K562 (cell line): ENCODE data around the gene TVP23A. TPM values are rescaled to one million over a fixed set of nuclear protein-coding genes. Genes with fewer than 3 reads are reported as not detected.
A peak's percentile ranks its signal among the peaks of the same experiment; 100 is the strongest.

Source experiments
- CAMTA2 ChIP-seq: fragments of 250-450 bp; sonication (Bioruptor Pico); conservative IDR thresholded peaks from 2 replicates; pipeline ENCODE4 v1.5.1; 2022
- ESRRB ChIP-seq: fragments of 250-450 bp; sonication (Bioruptor Pico); IDR thresholded peaks from 2 replicates; pipeline ENCODE4 v1.5.0; 2020; ENCODE audit warnings: mild to moderate bottlenecking, moderate library complexity, borderline replicate concordance
- ETS1 ChIP-seq: conservative IDR thresholded peaks from 2 replicates; pipeline ENCODE4 v1.6.1; 2011; ENCODE audit warnings: low read depth, mild to moderate bottlenecking, low read length; ENCODE audit not compliant: control insufficient read depth
- MCM5 ChIP-seq: fragments of 450-650 bp; IDR thresholded peaks from 2 replicates; pipeline ENCODE4 v1.6.1; 2016; ENCODE audit warnings: low read depth
- NRF1 ChIP-seq, 2 experiments: fragments of 450-650 bp; IDR thresholded peaks in 1 of 2; conservative IDR thresholded peaks in 1 of 2; 2 replicates each; pipeline ENCODE4 v1.6.1; 2014; ENCODE audit warnings: mild to moderate bottlenecking in 2 of 2
- PHF20 ChIP-seq: fragments of 450-650 bp; IDR thresholded peaks from 2 replicates; pipeline ENCODE4 v1.6.1; 2018; ENCODE audit not compliant: partially characterized antibody
- PRMT5 ChIP-seq: sonication (generic); formaldehyde crosslinking; IDR thresholded peaks from 2 replicates; pipeline ENCODE4 v1.5.0; 2020; ENCODE audit warnings: missing genetic modification reagents
- RBM15 ChIP-seq: fragments of 200-400 bp; formaldehyde crosslinking; IDR thresholded peaks from 2 replicates; pipeline ENCODE4 v1.6.1; 2018; ENCODE audit warnings: mild to moderate bottlenecking, low read length, moderate library complexity; ENCODE audit not compliant: insufficient read depth
- SETDB1 ChIP-seq: IDR thresholded peaks from one replicate; pipeline ENCODE4 v1.6.1; 2012; ENCODE audit warnings: low read length, control low read depth, inconsistent platforms
- SMAD2 ChIP-seq: fragments of 150-350 bp; IDR thresholded peaks from 2 replicates; pipeline ENCODE4 v1.6.1; 2014; ENCODE audit warnings: low read depth, mild to moderate bottlenecking, low read length
- SMARCA4 ChIP-seq: fragments of 450-650 bp; IDR thresholded peaks from 2 replicates; pipeline ENCODE4 v1.6.1; 2016
- SREBF1 ChIP-seq: fragments of 150-350 bp; IDR thresholded peaks from 2 replicates; pipeline ENCODE4 v1.6.1; 2014; ENCODE audit warnings: antibody characterized with exemption, low read depth, low read length, borderline replicate concordance
- THRAP3 ChIP-seq: fragments of 450-650 bp; IDR thresholded peaks from 2 replicates; pipeline ENCODE4 v1.6.1; 2016; ENCODE audit warnings: mild to moderate bottlenecking, inconsistent platforms, borderline replicate concordance
- ZBTB34 ChIP-seq: fragments of 250-450 bp; sonication (Bioruptor Pico); IDR thresholded peaks from 2 replicates; pipeline ENCODE4 v1.8.0; 2021; ENCODE audit warnings: mild to moderate bottlenecking, moderate library complexity
- ZBTB40 ChIP-seq, 2 experiments: fragments of 450-650 bp in 1 of 2; sonication (generic) in 1 of 2; formaldehyde crosslinking in 1 of 2; IDR thresholded peaks; 2 replicates each; pipeline versions ENCODE4 v1.7.1 to v1.9.0; 2016 to 2022; ENCODE audit warnings: inconsistent platforms in 1 of 2, mild to moderate bottlenecking in 1 of 2, missing genetic modification reagents in 1 of 2
- ZNF143 ChIP-seq: sonication (generic); formaldehyde crosslinking; IDR thresholded peaks from 2 replicates; pipeline ENCODE4 v1.9.0; 2022; ENCODE audit warnings: mild to moderate bottlenecking, missing genetic modification reagents
- ZNF232 ChIP-seq: sonication (generic); formaldehyde crosslinking; IDR thresholded peaks from 2 replicates; pipeline ENCODE4 v1.8.0; 2022; ENCODE audit warnings: mild to moderate bottlenecking, missing genetic modification reagents
- polyA plus RNA-seq, 8 experiments: library from polyadenylated mRNA; depleted of rRNA in 4 of 8; stranded (reverse) in 5 of 8; unstranded in 3 of 8; fragments of >200 nt; fragmentation: Nextera tagmentation in 2 of 8; fragmentation: Illumina TruSeq in 1 of 8; extraction: Ambion mirVana in 2 of 8; extraction: Trizol in 1 of 8; gene quantifications; 2 replicates each; pipeline versions ENCODE4 v1.2.1 to v1.2.3, GENCODE V29; 2011 to 2014; ENCODE audit warnings: inconsistent platforms in 1 of 8, missing spikeins in 1 of 8
- total RNA-seq, 7 experiments: library from RNA; depleted of rRNA in 6 of 7; stranded (reverse); fragments of >200 nt in 6 of 7; fragmentation: Illumina TruSeq in 2 of 7; extraction: Trizol in 2 of 7; gene quantifications; 2 replicates each; pipeline versions ENCODE4 v1.2.1 to v1.2.3, GENCODE V29; 2011 to 2021; ENCODE audit warnings: low replicate concordance in 1 of 7

TVP23A gene
- total and polyA plus RNA-seq, 9 of the 15 experiments (the other 6 are each of a cell fraction or from before 2014, with no cell fraction given) = 0.04 to 0.77 (median 0.10) TPM; not detected in 3

- TF ChIP-seq SREBF1 (no peak), ZBTB34 (CRISPR knock-in tag) (no peak), ZNF232 (CRISPR knock-in tag) (no peak), ESRRB (CRISPR knock-in tag) (no peak), PRMT5 (CRISPR knock-in tag) (no peak), ZBTB40 (IDR thresholded peaks at IDR 0.05) (peak; percentile 96), ZBTB40 (CRISPR knock-in tag; IDR thresholded peaks at IDR 0.05) (no peak), ZNF143 (CRISPR knock-in tag) (no peak; the same call in 1 of the 2 replicates), SETDB1 (peak; percentile 48), SMARCA4 (no peak), NRF1 (conservative IDR thresholded peaks at IDR 0.05 in 1 of 2, IDR thresholded peaks at IDR 0.05 in 1 of 2) (peak; percentile 96 to 97), CAMTA2 (CRISPR knock-in tag) (no peak), PHF20 (peak; percentile 97), THRAP3 (no peak), RBM15 (no peak), ETS1 (no peak), SMAD2 (no peak), MCM5 (no peak)
Measured at GRCh38 chr16:10743610-10744369, 74.8 kb downstream of the TVP23A start, which contains the start of gene NUBP1 (continued).
